Activated CD8-positive, alpha-beta memory T cell treated with anti-CD3 and anti-CD28 coated beads, Interleukin-2, amount 50 U/mL, for 24 hours (primary cell): ENCODE measurements around the gene XRCC5.
A peak's percentile ranks its signal among the peaks of the same experiment; 100 is the strongest.
"Not testable (repeated sequence)": the region's sequence is repeated elsewhere in the genome, so short reads cannot be mapped to it uniquely, and the experiment has no call there.

ENCODE experiments used
- DNase-seq: peaks from one replicate; pipeline ENCODE4 v3.0.0-alpha.2; 2020; ENCODE audit errors: extremely low read depth

XRCC5 gene

DNA sequence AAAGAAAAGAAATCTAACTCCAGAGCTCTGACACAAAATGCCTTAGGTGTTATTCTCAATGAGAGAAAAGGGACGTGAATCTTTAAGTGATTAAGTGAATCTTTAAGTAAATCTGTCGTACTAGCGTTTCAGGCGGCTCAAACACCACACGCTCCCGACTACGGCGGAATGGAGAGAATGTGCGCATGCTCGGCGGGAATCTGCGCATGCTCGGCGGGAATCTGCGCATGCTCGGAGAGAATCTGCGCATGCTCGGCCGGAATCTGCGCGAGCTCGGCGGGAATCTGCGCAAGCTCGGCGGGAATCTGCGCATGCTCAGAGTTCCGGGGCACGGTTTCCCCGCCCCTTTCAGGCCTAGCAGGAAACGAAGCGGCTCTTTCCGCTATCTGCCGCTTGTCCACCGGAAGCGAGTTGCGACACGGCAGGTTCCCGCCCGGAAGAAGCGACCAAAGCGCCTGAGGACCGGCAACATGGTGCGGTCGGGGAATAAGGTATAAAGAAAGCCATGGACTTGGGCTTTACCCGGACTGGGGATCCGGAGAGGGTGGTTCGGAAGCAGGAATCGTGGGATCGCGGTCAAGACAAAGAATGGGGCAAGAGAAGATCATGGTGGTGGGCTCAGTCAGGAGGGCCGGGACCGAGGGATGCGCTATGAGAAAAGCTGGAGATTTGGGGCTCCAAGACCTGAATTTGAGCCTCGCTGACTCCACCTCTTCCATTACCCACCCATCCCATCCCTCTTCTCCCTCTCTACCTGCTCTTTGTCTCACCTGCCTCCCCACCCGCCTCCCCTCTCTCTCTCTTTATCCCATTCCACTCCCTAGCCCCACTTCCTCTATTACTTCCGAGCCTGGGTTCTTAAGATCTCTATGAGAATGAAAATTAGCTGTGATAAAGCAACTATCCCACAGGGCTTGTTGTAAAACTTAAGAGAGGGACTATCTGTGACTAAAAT, at the start of gene XRCC5:
XRCC5 (plus strand) TSS at position 382 of the 955 bp plus-strand sequence; CDS start at position 471, 89 bp downstream.
- peak; percentile 95 for DNase-seq

DNA sequence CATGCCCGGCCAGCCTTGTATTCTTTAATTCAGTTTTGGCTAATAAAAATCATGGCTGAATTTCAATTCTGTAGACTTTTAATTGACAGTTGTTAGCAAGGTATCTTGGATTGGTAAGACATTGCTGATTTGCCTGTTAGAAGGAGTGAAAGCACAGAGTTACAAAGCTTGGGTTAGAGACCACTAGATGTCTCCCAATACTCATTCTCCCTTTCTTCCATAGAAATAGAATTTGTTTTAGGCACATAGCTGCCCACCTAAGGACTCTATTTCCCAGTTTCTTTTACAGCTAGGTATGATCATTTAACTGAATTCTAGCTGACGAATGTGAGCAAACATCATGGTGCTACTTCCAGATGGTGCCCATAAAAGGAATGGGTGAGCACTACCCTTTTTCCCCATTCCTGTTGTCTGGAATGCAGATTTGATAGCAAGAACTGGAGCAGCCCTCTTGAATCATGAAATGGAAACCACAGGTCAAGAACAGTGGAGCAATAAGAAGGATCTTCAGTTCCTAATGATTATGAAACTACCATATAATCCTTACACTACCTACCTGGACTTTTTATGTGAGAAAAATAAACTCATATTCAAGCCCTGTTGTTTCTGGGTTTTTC, 45.0 kb upstream of the XRCC5 start:
- DNase-seq = no peak

DNA sequence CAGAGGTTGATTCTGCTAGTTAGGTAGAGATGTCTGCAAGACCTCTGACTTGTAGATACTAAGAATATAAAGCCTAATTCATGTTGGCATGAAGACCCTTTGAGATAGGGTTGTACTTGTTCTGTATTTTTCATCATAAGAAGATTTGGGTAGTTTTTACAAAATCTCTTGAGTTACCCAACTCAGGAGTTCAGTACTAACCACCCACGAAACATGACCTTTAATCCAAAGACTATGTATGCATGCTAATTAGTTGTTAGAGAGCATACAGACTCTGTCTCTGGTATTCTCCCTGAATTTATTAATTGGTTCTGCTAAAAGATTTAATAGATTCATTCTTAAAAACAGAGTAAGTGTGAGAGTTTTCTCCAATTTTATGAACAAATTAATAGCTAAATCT, 44.5 kb upstream of the XRCC5 start:
- DNase-seq = no peak

DNA sequence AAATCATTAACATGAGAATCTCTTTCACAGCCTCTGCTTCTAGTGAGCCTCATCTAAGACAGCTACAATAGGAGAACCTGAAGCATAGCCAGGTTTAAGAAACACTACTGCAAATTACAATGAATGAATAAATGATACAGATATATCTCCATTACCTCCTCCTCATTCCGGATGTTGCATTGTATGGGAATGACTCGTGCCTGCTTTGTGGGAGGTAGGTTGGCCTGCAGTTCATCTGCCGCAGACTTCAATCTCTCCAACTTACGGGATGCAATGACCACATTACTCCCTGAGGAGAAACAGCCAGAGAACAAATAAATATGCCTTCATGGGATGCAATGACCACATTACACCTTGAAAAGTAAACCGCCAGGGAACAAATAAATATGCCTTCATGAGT, 42.9 kb upstream of the XRCC5 start:
- no peak for DNase-seq

DNA sequence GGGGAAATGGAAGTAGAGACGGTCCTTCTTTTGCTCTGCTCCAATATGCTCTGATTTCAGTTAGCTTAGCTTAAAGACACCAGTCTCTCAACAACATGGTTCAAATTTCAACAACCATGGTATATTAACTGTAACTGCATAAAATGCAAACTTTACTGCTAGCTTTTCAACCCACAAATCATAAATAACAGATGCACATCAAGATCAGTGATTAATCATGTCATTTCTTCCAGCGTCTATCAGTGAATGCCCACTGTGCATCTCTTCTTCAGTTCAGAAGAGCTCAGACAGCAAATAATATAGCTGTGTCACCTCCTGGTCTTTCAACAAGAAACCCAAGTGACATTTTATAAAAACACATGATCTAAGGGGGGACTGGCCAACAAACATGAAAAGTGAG, 40.1 kb upstream of the XRCC5 start:
- no peak for DNase-seq

DNA sequence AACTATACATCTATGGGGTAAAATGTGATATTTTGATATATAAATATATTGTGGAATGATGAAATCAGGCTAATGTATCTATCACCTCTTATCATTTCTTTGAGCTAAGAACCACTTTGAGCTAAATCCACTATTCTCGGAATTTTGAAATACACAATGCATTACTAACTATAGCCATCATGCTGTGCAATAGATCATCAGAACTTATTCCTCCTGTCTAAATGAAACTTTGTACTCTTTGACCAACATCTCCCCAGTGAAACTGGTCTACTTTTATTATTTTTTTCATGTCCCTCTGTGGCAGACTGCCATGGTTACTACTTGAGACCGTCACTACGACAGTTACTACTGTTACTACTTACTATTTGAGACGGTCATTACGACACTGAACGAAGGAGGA, 39.0 kb upstream of the XRCC5 start:
- no peak for DNase-seq

DNA sequence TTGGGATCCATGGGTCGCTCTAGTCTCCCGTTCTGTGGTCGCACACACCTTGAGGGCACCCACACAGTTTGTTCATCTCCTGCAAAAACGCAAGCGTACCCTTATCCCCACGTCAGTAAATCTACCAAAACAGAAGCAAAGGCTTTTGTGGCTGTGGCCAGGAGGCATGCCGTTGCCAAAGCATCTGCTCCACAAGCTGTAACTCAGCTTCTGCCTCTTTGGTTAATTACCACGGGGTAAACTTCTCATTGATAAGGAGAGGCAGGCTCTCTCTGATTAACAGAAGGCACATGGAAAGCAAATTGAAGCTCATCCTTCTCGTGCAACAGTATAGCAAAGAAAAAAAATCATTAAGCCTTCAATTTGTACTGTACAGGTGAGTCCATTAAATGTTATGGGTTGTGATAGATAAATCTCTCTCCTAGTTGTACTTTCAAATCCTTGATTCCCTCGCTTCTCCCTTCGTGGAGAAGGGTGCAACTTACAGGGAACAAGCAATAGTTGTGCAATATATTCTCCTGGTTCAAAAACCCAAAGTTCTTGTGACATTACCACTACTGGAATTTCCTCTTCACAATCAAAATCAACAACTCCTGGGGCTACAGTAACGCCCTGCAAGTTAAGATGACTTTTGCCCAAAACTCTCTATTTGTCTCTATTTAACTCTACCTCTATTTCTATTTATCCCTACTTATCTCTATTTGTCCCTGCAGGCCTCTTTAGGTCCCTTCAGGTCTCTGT, 37.9 kb upstream of the XRCC5 start:
- no peak for DNase-seq

DNA sequence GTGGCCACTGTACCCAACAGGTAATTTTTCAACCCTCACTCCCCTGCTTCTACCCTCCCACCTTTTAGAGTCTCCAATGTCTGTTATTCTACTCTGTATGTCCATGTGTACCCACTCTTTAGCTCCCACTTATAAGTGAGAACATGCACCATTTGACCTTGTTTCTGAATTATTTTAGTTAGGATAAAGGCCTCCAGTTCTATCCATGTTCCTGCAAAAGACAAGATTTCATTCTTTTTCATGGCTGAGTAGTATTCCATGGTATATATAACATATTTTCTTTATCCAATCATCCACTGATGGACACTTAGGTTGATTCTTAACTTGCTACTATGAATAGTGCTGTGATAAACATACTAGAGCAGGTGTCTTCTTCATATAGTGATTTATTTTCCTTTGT, 36.7 kb upstream of the XRCC5 start:
- DNase-seq = no peak

DNA sequence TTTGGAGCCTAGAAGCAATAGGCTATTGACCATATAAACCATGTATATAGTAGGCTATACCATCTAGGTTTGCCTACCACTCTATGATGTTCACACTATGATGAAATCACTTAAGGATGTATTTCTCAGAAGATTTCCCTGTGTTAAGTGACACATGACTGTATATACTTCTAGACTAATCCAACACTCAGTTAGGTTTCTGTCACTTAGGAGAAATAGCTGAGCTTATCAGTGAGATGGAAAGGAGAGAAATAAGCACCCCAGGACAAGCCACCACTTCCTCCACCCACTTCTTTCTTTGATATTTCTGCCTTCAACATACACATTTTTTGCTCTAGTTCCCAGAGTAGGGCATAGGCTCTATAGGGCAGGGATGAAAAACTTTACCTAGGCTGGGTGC, 35.4 kb upstream of the XRCC5 start:
- no peak for DNase-seq

DNA sequence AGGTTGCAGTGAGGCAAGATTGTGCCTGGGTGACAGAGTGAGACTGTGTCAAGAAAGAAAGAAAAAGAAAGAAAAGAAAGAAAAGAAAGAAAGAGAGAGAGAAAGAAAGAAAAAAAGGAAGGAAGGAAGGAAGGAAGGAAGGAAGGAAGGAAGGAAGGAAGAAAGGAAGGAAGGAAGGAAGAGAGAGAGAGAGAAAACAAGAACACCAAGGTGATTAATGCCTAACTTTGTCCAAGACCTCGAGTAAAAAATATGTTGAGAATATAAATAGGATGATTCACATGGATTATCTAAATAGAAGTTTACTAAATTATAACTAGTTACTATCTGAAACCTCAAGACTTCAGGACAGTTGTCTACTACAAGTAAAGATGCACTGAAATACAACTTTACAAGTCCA, 34.8 kb upstream of the XRCC5 start:
- DNase-seq = no peak

DNA sequence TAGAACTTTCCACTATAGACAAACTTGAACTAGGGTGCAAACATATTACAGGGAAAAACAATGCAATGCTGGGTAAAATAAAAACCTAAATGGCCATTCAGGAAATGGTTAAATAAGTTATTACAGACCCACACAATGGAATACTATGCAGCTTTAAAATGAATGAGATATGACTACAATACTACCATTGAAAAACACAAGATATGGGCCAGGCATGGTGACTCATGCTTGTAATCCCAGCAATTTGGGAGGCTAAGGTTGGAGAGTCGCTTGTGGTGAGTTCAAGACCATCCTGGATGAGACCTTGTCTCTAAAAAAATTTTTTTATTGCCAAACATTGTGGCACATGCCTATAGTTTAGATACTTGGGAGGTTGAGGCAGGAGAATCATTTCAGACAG, 34.4 kb upstream of the XRCC5 start:
- no peak for DNase-seq

DNA sequence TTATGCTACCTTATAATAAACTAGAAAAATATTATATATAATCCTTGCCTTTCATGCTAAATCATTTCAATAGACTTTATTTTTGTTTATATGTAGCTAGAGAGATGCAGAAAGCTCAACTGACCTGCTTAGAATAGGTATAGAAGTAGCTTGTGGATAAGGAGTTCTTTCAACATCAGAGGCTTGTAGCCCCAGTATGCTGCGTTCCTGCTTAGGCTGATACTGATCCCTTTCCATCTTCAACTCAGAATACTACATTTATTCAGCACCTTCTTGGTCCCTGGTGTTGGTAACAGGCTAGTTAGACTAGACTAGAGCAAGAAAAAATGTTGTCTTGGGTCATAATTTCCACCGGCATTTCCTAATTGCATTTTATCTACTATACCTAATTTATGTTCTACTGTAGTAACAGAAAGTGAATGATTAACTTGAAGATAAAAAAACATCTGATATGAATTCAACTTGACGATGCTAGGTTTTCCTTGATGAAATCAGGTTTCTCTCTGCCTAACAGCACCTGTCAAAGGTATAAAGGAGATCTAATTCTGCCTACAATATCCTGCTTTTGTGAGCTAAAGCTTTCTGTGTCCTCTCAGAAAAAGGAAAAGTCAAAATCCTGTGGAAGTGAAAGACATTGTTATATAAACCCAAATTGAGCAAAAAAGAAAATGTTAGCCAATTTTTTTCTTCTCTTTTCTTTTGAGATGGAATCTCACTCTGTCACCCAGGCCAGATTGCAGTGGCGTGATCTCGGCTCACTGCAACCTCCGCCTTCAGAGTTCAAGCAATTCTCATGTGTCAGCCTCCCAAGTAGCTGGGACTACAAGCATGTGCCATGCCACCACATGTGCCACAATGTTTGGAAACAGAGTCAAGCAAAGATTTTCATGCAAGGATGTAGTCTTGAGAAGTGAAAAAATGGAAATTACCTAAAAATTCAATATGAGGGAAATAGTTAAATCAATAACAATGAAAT, 33.4 kb upstream of the XRCC5 start:
- no peak for DNase-seq

DNA sequence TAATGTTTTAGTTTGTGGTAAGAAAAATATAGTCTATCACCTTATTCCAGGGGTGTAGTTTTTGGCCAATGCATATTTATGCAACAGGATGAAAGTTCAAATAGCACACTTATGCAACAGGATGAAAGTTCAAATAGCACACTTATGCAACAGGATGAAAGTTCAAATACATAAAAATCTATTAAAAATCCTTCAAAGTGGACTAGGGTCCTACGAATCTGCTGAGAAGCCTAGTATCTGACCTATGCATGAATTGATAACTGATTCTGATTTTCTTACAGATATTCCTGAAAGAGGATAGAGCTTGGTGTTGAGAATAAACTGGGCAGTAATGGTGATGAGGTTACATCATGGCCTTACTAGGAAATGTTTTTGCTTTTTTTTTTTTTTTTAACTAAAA, 30.4 kb upstream of the XRCC5 start:
- DNase-seq = no peak

DNA sequence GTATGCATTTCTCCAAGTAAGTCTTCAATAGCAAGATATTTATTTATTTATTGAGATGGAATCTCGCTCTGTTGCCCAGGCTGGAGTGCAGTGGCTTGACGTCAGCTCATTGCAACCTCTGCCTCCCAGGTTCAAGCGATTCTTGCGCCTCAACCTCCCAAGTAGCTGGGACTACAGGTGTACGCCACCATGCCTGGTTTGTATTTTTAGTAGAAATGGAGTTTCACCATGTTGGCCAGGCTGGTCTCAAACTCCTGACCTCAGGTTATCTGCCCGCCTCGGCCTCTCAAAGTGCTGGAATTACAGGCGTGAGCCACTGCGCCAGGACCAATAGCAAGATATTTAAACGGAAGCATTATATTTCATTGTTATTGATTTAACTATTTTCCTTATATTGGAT, 29.1 kb upstream of the XRCC5 start:
- DNase-seq = not testable (repeated sequence)

DNA sequence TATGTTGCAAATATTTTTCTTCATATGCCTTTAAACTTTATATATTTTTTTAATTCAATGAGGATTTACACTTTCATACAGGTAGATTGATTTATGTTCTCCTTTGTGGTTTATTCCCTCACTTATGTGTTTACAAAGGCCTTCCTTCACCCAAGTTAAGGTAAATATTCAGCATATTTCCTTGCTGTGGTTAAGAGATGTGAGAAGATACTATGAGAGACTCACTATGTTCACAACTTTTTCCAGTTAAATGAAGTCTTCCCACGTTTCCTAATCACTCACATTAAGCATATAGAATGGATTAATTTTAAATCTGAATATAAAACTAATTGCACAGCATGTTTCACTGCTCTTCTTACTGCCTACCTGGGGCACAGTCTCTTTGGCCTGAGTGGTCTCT, 28.1 kb upstream of the XRCC5 start:
- no peak for DNase-seq

DNA sequence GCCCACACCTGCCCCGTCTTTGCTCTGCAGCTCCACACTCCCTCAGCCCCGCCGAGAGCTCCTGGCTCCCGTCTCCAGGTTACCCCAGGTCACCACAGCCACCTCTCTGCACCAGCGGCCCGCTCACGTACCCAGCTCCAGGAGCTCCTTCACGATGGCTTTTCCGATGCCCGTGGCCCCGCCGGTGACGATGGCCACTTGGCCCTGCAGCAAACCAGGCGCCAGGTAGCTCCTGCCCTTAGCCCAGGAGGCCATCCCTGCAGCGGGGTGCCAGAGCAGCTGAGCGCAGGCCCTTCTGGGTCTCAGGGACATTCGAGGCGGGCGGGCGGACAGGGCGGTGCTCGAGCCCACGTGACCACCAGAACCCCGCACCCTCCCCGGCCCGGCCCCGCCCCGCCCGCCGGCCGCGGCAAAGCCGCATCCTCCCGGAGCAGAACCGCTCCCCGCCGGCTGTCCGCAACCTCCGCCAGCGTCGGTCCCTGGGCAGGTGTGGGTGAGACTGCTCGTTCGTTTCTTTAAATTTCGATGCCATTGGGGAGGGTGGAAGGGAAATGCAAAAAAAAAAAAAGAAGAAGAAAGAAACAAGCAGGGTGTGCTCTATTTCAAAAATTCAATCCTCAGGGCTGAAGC, 27.5 kb upstream of the XRCC5 start, which contains the start of the genes PECR and TMEM169:
PECR (minus strand) TSS at position 323 of the 630 bp plus-strand sequence; CDS start at position 255, 68 bp downstream.
TMEM169 (plus strand) TSS at position 433 of the 630 bp plus-strand sequence. CDS start 14,045 bp downstream, outside the sequence.
- no peak for DNase-seq

DNA sequence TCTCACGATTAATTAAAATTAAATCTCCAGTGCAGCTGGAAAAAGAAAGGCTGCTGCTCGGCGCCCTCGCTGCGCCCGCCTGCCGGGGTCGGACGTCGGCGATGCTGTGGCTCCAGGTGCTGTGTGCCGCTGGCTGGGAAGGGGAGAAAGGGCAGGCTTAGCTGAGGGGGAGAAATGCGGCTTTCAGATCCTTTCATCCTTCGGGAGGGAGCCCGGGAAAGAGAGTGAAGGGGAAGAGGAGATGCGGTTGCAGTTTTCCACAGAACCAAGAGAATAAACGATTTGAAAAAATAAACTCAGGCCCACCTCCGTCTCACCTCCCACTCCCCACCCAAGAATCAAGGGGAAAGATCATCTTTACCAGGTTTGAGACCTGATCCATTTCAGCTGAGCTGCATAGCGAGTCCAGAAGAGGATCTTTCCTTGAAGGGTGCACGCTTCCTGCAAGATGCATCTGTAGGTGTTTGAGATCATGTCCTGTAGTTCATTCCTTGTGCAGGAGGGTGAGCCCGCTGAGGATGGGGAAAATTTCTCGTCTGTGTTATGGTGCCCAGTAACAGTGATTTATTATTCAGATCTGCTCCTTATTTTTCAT, 26.9 kb upstream of the XRCC5 start:
- no peak for DNase-seq

DNA sequence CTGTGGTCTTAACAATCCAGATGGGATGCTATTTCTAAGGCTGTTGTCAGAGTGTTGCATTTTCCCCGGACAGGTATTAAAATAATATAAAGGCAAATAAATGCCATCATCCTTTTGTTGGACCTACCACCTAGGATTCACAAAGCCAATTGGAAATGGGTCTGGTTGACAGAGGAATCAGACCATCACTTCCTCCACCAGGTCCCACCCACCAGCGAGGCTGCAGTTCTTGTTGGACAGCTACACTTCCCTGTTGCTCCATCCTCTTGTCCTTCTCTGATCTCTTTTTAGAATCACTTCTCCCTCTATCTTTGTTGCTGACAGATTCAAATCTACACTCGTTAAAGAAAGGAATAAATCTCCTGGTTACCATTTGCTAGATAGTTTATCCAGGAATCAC, 26.3 kb upstream of the XRCC5 start:
- no peak for DNase-seq

DNA sequence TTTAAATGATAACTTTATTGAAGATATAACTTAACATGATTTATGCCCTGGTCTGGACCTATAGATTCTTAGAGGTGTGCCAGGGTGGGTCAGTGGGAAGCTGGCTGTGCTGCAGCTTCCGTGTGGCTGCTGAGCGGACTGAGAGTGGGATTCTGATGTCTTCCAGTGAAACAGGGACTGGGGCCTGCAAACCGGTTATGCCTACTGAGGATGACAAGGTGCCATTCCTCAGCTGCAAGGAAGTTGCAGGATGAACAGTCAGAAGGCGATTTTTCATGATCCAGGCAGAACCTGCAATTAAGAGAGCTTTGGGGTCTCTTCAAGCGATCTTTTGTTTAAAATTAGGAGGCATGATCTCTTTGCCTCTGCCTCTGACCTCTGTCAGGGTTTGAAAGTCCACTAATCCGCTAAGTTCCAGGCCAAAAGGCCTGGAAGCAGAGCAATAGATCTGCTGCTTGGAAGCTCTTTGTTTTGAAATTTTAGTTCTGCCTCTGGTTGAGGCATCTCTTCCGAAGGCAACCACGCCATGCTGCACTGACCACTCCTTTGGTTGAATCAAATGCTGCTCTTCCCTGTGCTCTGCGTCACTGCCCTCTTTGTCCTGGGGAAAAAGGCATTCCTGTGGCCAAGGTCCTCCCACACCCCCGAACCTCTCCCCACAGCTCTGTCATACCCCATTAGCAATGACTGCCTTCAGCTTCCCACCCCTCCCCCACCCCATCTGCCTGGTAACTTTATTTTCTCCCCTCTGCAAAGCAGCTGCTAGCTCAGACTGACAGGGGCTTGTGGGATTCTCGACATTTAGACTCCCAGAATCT, 25.5 kb upstream of the XRCC5 start:
- DNase-seq = no peak
